ENCODE results near the gene SETD1B. TPM values are rescaled to one million over a fixed set of nuclear protein-coding genes. Genes with fewer than 3 reads are reported as not detected.
A peak's percentile ranks its signal among the peaks of the same experiment; 100 is the strongest.

The SETD1B gene
- total RNA-seq, 1 experiment from 2014 or later: 23.8 TPM

GRCh38 chr12:121792607-121793439, 11.0 kb upstream of the SETD1B start:
- BruUV-seq (replicated peaks): no TSS peak
- peaks cover 21% of the 10 kb centered on the region for H3K4me1 ChIP-seq (ENCODE audit: insufficient read depth, low read length, poor library complexity, severe bottlenecking)
- H3K36me3 ChIP-seq (ENCODE audit: insufficient read depth, low read length, poor library complexity, severe bottlenecking): peaks cover 10% of the 10 kb centered on the region
- TF ChIP-seq, protein P1, sequence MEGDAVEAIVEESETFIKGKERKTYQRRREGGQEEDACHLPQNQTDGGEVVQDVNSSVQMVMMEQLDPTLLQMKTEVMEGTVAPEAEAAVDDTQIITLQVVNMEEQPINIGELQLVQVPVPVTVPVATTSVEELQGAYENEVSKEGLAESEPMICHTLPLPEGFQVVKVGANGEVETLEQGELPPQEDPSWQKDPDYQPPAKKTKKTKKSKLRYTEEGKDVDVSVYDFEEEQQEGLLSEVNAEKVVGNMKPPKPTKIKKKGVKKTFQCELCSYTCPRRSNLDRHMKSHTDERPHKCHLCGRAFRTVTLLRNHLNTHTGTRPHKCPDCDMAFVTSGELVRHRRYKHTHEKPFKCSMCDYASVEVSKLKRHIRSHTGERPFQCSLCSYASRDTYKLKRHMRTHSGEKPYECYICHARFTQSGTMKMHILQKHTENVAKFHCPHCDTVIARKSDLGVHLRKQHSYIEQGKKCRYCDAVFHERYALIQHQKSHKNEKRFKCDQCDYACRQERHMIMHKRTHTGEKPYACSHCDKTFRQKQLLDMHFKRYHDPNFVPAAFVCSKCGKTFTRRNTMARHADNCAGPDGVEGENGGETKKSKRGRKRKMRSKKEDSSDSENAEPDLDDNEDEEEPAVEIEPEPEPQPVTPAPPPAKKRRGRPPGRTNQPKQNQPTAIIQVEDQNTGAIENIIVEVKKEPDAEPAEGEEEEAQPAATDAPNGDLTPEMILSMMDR (conservative IDR thresholded peaks at IDR 0.05; ENCODE audit: low read depth, low read length): no peak
- no peak for TF ChIP-seq EZH2 (IDR thresholded peaks at IDR 0.05; ENCODE audit: borderline replicate concordance, low read depth, low read length, poor library complexity, severe bottlenecking)
- H3K27ac ChIP-seq (ENCODE audit: low read depth, low read length, poor library complexity, severe bottlenecking): peak overlapping the region; percentile 44
- DNase-seq (ENCODE audit: low spot score): no peak
- intact Hi-C loops (cut with micrococcal nuclease; ENCODE audit: unreplicated experiment): loop anchor here (5.0 kb wide), 1 partner anchor 96 kb away; no protein-coding TSS in a partner anchor
- CTCF ChIA-PET: interaction anchor here (0.7 to 4.6 kb wide), 9 partner anchors 11 to 575 kb away, joined by 3 to 82 read pairs (median 6); partner anchors contain the start of gene TMEM120B
- H3K9me3 ChIP-seq (ENCODE audit: low read depth, low read length, poor library complexity, severe bottlenecking): no peaks in the 10 kb centered on the region
- H3K4me3 ChIP-seq (ENCODE audit: low read depth, low read length, poor library complexity, severe bottlenecking): peak overlapping the region; percentile 58
- no peaks in the 10 kb centered on the region for H3K27me3 ChIP-seq (replicated peaks; ENCODE audit: insufficient read depth, low read depth, low read length, poor library complexity)
- POLR2A ChIA-PET (ENCODE audit: low non-redundant PET): interaction anchor here (0.7 kb wide), 1 partner anchor 8 kb away, joined by 5 read pairs; no protein-coding TSS in a partner anchor

- BruUV-seq (replicated peaks): no TSS peak
- H3K27me3 ChIP-seq (replicated peaks; ENCODE audit: insufficient read depth, low read depth, low read length, poor library complexity): no peaks in the 10 kb centered on the region
- H3K36me3 ChIP-seq (ENCODE audit: insufficient read depth, low read length, poor library complexity, severe bottlenecking): peaks cover 15% of the 10 kb centered on the region
- no peak for DNase-seq (ENCODE audit: low spot score)
- TF ChIP-seq, protein P1 (conservative IDR thresholded peaks at IDR 0.05; ENCODE audit: low read depth, low read length): no peak
- no peak for TF ChIP-seq EZH2 (IDR thresholded peaks at IDR 0.05; ENCODE audit: borderline replicate concordance, low read depth, low read length, poor library complexity, severe bottlenecking)
- intact Hi-C loops (cut with micrococcal nuclease; ENCODE audit: unreplicated experiment): loop anchor here (5.0 kb wide), 1 partner anchor 96 kb away; no protein-coding TSS in a partner anchor
- ChIA-PET CTCF (interaction anchor here (0.5 to 4.6 kb wide), 14 partner anchors 12 to 575 kb away, joined by 3 to 82 read pairs (median 5); partner anchors contain the start of genes PSMD9 and TMEM120B), POLR2A (ENCODE audit: low non-redundant PET) (interaction anchor here (0.7 to 1.9 kb wide), 2 partner anchors 9 kb away, joined by 5 to 12 read pairs; no protein-coding TSS in a partner anchor)
- peaks cover 27% of the 10 kb centered on the region for H3K4me1 ChIP-seq (ENCODE audit: insufficient read depth, low read length, poor library complexity, severe bottlenecking)
- no peaks in the 10 kb centered on the region for H3K9me3 ChIP-seq (ENCODE audit: low read depth, low read length, poor library complexity, severe bottlenecking)
- H3K4me3 ChIP-seq (ENCODE audit: low read depth, low read length, poor library complexity, severe bottlenecking): peak within 1 kb of the TSS; percentile 58
- H3K27ac ChIP-seq (ENCODE audit: low read depth, low read length, poor library complexity, severe bottlenecking): peak within 1 kb of the TSS; percentile 83
Measured at GRCh38 chr12:121793440-121793837, 10.4 kb upstream of the SETD1B start, which contains the start of gene RHOF. TSS of gene RHOF (minus strand) at chr12:121793688. CDS start at chr12:121793633, 55 bp downstream.

DNA sequence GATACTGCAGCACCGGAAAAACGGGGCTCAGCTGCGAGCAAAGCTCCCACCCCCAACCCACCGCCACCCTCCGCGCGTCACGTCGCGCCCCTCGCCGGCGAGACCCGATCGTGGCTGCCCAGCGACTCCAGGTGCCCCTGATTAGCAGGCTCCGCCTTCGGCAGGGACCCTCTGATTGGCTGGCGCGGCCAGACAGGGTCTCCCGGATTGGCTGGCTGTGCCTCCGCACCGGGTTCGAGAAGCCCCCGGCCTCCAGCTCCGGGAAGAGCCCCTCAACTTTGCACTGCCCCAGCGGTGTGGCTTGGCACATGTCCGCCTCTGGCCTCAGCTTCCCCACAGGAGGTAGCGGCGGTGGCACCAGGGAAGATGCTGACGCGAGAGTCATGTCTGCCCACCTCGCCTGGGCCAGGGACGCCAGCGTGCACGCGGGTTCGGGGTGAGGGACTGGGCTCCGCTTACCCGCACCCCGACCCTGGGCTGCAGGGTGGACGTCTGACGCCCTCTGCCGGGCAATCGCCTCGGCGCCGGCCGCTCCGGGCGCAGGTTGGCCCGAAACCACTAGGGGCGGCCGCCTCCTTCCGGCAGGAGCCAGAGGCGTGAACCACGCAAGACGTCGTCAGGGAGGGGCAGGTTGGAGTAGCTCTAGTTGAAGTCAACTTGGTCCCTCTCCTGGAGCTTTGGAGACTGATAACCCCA, 9.8 kb upstream of the SETD1B start:
- POLR2A ChIA-PET (ENCODE audit: low non-redundant PET): interaction anchor here (0.5 to 1.9 kb wide), 3 partner anchors 9 to 94 kb away, joined by 4 to 12 read pairs (median 5); no protein-coding TSS in a partner anchor
- H3K4me1 ChIP-seq (ENCODE audit: insufficient read depth, low read length, poor library complexity, severe bottlenecking): peaks cover 32% of the 10 kb centered on the region
- H3K36me3 ChIP-seq (ENCODE audit: insufficient read depth, low read length, poor library complexity, severe bottlenecking): peaks cover 21% of the 10 kb centered on the region
- H3K27ac ChIP-seq (ENCODE audit: low read depth, low read length, poor library complexity, severe bottlenecking): peak overlapping the region; percentile 83
- no peaks in the 10 kb centered on the region for H3K27me3 ChIP-seq (replicated peaks; ENCODE audit: insufficient read depth, low read depth, low read length, poor library complexity)
- intact Hi-C loops (cut with micrococcal nuclease; ENCODE audit: unreplicated experiment): loop anchor here (2.0 to 5.0 kb wide), 2 partner anchors 95 to 97 kb away; partner anchors contain the start of gene PSMD9
- H3K4me3 ChIP-seq (ENCODE audit: low read depth, low read length, poor library complexity, severe bottlenecking): peak overlapping the region; percentile 58
- H3K9me3 ChIP-seq (ENCODE audit: low read depth, low read length, poor library complexity, severe bottlenecking): no peaks in the 10 kb centered on the region
- TF ChIP-seq, protein P1 (conservative IDR thresholded peaks at IDR 0.05; ENCODE audit: low read depth, low read length): peak; percentile 100
- no peak for TF ChIP-seq EZH2 (IDR thresholded peaks at IDR 0.05; ENCODE audit: borderline replicate concordance, low read depth, low read length, poor library complexity, severe bottlenecking)
- CTCF ChIA-PET: interaction anchor here (0.5 to 4.6 kb wide), 20 partner anchors 11 to 446 kb away, joined by 3 to 82 read pairs (median 4); partner anchors contain the start of genes PSMD9 and TMEM120B
- BruUV-seq (replicated peaks): no TSS peak
- DNase-seq (ENCODE audit: low spot score): peak; percentile 94

Measured in A673 (cell line).